NCI-H1105 (cell line): ENCODE data around the gene INAFM2.

Experiments
- DNase-seq: peaks from one replicate; lab custom pipeline; 2025; lab: John Stamatoyannopoulos, UW

The INAFM2 gene

GRCh38 chr15:40344631-40345120, 21.2 kb downstream of the INAFM2 start:
- DNase-seq: peak; percentile 25

GRCh38 chr15:40345225-40345866, 21.9 kb downstream of the INAFM2 start:
- no peak for DNase-seq

- no peak for DNase-seq
Observed at GRCh38 chr15:40345867-40346578, 22.5 kb downstream of the INAFM2 start.

- no peak for DNase-seq
Observed at GRCh38 chr15:40346579-40347558, 23.4 kb downstream of the INAFM2 start.

GRCh38 chr15:40347559-40348473, 24.3 kb downstream of the INAFM2 start:
- DNase-seq: no peak

- DNase-seq: no peak
Observed at GRCh38 chr15:40348474-40348870, 25.0 kb downstream of the INAFM2 start.

GRCh38 chr15:40349163-40349562, 25.7 kb downstream of the INAFM2 start:
- DNase-seq: no peak

GRCh38 chr15:40352281-40352901, 28.9 kb downstream of the INAFM2 start:
- no peak for DNase-seq

- no peak for DNase-seq
Observed at GRCh38 chr15:40353697-40354096, 30.2 kb downstream of the INAFM2 start.

- no peak for DNase-seq
Observed at GRCh38 chr15:40354408-40355171, 31.1 kb downstream of the INAFM2 start.

GRCh38 chr15:40355976-40356585, 32.6 kb downstream of the INAFM2 start:
- DNase-seq: no peak

GRCh38 chr15:40357246-40357645, 33.8 kb downstream of the INAFM2 start:
- DNase-seq: no peak

GRCh38 chr15:40357723-40358470, 34.4 kb downstream of the INAFM2 start, which contains the start of gene DISP2:
TSS of gene DISP2 (plus strand) at chr15:40358219. CDS start at chr15:40358322, 103 bp downstream.
- DNase-seq: peak; percentile 58

- DNase-seq: no peak
Observed at GRCh38 chr15:40358471-40359353, 35.2 kb downstream of the INAFM2 start.

GRCh38 chr15:40360015-40360414, 36.5 kb downstream of the INAFM2 start:
- DNase-seq: no peak

GRCh38 chr15:40361640-40362039, 38.1 kb downstream of the INAFM2 start:
- DNase-seq: no peak

GRCh38 chr15:40363611-40364010, 40.1 kb downstream of the INAFM2 start:
- DNase-seq: no peak

- DNase-seq: no peak
Observed at GRCh38 chr15:40364251-40364650, 40.8 kb downstream of the INAFM2 start.
